ENCODE data around the gene HPSE.
"Not testable (repeated sequence)": the region's sequence is repeated elsewhere in the genome, so short reads cannot be mapped to it uniquely, and the experiment has no call there.

DNA sequence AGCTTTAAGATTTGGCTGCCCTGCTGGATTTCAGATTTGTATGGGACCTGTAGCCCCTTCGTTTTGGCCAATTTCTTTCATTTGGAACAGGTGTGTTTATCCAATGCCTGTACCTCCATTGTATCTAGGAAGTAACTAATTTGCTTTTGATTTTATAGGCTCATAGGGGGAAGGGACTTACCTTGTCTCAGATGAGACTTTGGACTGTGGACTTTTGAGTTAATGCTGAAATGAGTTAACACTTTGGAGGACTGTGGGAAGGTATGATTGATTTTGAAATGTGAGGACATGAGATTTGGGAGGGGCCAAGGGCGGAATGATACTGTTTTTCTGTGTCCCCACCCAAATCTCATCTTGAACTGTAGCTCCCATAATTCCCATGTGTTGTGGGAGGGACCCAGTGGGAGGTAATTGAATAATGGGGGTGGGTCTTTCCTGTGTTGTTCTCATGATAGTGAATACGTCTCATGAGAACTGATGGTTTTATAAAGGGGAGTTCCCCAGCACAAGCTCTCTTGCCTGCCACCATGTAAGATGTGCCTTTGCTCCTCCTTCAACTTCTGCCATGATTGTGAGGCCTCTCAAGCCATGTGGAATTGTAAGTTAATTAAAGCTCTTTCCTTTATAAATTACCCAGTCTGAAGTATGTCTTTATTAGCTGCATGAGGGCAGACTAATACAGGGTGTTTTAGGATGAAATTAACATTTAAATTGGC lies 44.4 kb downstream of the HPSE start:
- TF ChIP-seq, protein P1, sequence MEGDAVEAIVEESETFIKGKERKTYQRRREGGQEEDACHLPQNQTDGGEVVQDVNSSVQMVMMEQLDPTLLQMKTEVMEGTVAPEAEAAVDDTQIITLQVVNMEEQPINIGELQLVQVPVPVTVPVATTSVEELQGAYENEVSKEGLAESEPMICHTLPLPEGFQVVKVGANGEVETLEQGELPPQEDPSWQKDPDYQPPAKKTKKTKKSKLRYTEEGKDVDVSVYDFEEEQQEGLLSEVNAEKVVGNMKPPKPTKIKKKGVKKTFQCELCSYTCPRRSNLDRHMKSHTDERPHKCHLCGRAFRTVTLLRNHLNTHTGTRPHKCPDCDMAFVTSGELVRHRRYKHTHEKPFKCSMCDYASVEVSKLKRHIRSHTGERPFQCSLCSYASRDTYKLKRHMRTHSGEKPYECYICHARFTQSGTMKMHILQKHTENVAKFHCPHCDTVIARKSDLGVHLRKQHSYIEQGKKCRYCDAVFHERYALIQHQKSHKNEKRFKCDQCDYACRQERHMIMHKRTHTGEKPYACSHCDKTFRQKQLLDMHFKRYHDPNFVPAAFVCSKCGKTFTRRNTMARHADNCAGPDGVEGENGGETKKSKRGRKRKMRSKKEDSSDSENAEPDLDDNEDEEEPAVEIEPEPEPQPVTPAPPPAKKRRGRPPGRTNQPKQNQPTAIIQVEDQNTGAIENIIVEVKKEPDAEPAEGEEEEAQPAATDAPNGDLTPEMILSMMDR (IDR thresholded peaks at IDR 0.05) = not testable (repeated sequence)
- TF ChIP-seq ZFX (IDR thresholded peaks at IDR 0.05; ENCODE audit: borderline replicate concordance) = not testable (repeated sequence)

All from 22Rv1 (cell line).